RWPE1 (cell line): Measurements from ENCODE around the gene ZNF385B.

Experiments used
- CTCF ChIA-PET: fragments of 350-600 bp; sonication (Branson Sonifier 250); formaldehyde crosslinking; extraction: SDS; loops from one replicate; lab custom pipeline; 2021; lab: Yijun Ruan, JAX
- POLR2A ChIA-PET: fragments of 400-600 bp; formaldehyde crosslinking; extraction: SDS; loops from one replicate; lab custom pipeline; 2020; ENCODE audit warnings: antibody characterized with exemption; ENCODE audit not compliant: low non-redundant PET; lab: Yijun Ruan, JAX
- DNase-seq: peaks from one replicate; pipeline ENCODE4 v3.0.0; 2012; ENCODE audit warnings: low spot score
- H3K27ac ChIP-seq: fragments of 450-650 bp; 2 replicates; pipeline ENCODE4 v1.5.1; 2017
- CTCF ChIP-seq: fragments of 450-650 bp; conservative IDR thresholded peaks from 2 replicates; pipeline ENCODE4 v1.5.1; 2017; ENCODE audit warnings: low read depth, mild to moderate bottlenecking

The ZNF385B gene

GRCh38 chr2:179877601-179878364 is 16.4 kb upstream of the ZNF385B start:
- ChIA-PET CTCF (no interaction called here), POLR2A (no interaction called here)
- no peak for TF ChIP-seq CTCF
- no peak overlapping the region for H3K27ac ChIP-seq
- no peak for DNase-seq

- H3K27ac ChIP-seq: no peak overlapping the region
- POLR2A ChIA-PET: no interaction called here
- TF ChIP-seq CTCF: no peak
- no peak for DNase-seq
- CTCF ChIA-PET: interaction anchor here (0.6 to 0.7 kb wide), 3 partner anchors 27 to 1749 kb away, joined by 3 read pairs; no protein-coding TSS in a partner anchor
These were observed 14.9 kb upstream of the ZNF385B start for GRCh38 chr2:179876266-179876665.

- POLR2A ChIA-PET: no interaction called here
- no peak for TF ChIP-seq CTCF
- CTCF ChIA-PET: no interaction called here
- no peak for DNase-seq
- no peak overlapping the region for H3K27ac ChIP-seq
These were observed 14.5 kb upstream of the ZNF385B start for GRCh38 chr2:179875864-179876263.

- no peak overlapping the region for H3K27ac ChIP-seq
- no peak for DNase-seq
- POLR2A ChIA-PET: no interaction called here
- CTCF ChIA-PET: interaction anchor here (0.7 kb wide), 1 partner anchor 73 kb away, joined by 3 read pairs; no protein-coding TSS in a partner anchor
- TF ChIP-seq CTCF: no peak
These were observed 1.6 kb upstream of the ZNF385B start for GRCh38 chr2:179862898-179863458.

- H3K27ac ChIP-seq: no peak overlapping the region
- ChIA-PET POLR2A (no interaction called here), CTCF (no interaction called here)
- peak; percentile 3 for DNase-seq
- no peak for TF ChIP-seq CTCF
These were observed 391 bp downstream of the ZNF385B start for GRCh38 chr2:179861027-179861415.

GRCh38 chr2:179860255-179861026 is 971 bp downstream of the ZNF385B start:
- ChIA-PET POLR2A (no interaction called here), CTCF (no interaction called here)
- no peak overlapping the region for H3K27ac ChIP-seq
- TF ChIP-seq CTCF: no peak
- no peak for DNase-seq
